Measurements from ENCODE around the gene RNASE8. TPM values are rescaled to one million over a fixed set of nuclear protein-coding genes. Genes with fewer than 3 reads are reported as not detected.
A peak's percentile ranks its signal among the peaks of the same experiment; 100 is the strongest.
"Not testable (repeated sequence)": the region's sequence is repeated elsewhere in the genome, so short reads cannot be mapped to it uniquely, and the experiment has no call there.

RNASE8 gene
- total RNA-seq, 2 experiments from 2014 or later: not detected

- CTCF ChIA-PET: interaction anchor here (0.8 to 7.0 kb wide), 23 partner anchors 9 to 342 kb away, joined by 3 to 218 read pairs (median 5); partner anchors contain the start of genes NDRG2, SLC39A2 and TPPP2
- H3K27me3 Mint-ChIP-seq: peaks cover 3% of the 10 kb centered on the region
- TF ChIP-seq CTCF (IDR thresholded peaks at IDR 0.05): peak; percentile 50
- intact Hi-C loops (cut with micrococcal nuclease): loop anchor here (1.0 kb wide), 1 partner anchor 25 kb away; no protein-coding TSS in a partner anchor
- DNase-seq (peak; percentile 26), ATAC-seq (peak; percentile 86)
- H3K4me3 Mint-ChIP-seq: no peak overlapping the region
- peaks cover 4% of the 10 kb centered on the region for H3K4me1 Mint-ChIP-seq (ENCODE audit: low read depth)
- no peaks in the 10 kb centered on the region for H3K9me3 Mint-ChIP-seq
- no peaks in the 10 kb centered on the region for H3K36me3 Mint-ChIP-seq (ENCODE audit: low read depth)
- no peak overlapping the region for H3K27ac Mint-ChIP-seq
- POLR2A ChIA-PET: interaction anchor here (0.8 to 1.1 kb wide), 2 partner anchors 9 to 28 kb away, joined by 3 to 4 read pairs; no protein-coding TSS in a partner anchor
Measured at GRCh38 chr14:21039585-21040369, 17.8 kb upstream of the RNASE8 start.

GRCh38 chr14:21040370-21040925 is 17.2 kb upstream of the RNASE8 start:
- Mint-ChIP-seq H3K4me1 (ENCODE audit: low read depth) (peaks cover 4% of the 10 kb centered on the region), H3K36me3 (ENCODE audit: low read depth) (no peaks in the 10 kb centered on the region), H3K27me3 (peaks cover 5% of the 10 kb centered on the region), H3K4me3 (no peak overlapping the region), H3K27ac (no peak overlapping the region), H3K9me3 (no peaks in the 10 kb centered on the region)
- intact Hi-C loops (cut with micrococcal nuclease): loop anchor here (1.0 kb wide), 1 partner anchor 26 kb away; no protein-coding TSS in a partner anchor
- ATAC-seq (no peak), DNase-seq (no peak)
- ChIA-PET POLR2A (interaction anchor here (0.8 kb wide), 1 partner anchor 29 kb away, joined by 3 read pairs; no protein-coding TSS in a partner anchor), CTCF (interaction anchor here (0.8 to 7.0 kb wide), 23 partner anchors 10 to 342 kb away, joined by 3 to 218 read pairs (median 5); partner anchors contain the start of genes NDRG2, SLC39A2 and TPPP2)
- no peak for TF ChIP-seq CTCF (IDR thresholded peaks at IDR 0.05)

DNA sequence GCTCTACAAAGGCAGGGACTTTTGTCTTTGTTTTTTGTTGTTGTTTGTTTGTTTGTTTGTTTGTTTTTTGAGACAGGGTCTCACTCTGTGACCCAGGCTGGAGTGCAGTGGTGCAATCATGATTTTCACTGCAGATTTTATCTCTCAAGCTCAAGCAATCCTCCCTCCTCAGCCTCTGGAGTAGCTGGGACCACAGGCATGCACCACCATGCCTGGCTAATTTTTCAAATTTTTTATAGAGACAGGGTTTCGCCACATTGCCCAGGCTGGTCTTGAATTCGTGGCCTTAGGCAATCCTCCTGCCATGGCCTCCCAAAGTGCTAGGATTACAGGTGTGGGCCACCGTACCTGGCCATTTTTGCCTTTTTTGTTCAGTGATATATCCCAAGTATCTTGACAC is 16.7 kb upstream of the RNASE8 start:
- H3K27ac Mint-ChIP-seq; H3K9me3 Mint-ChIP-seq; DNase-seq; H3K4me3 Mint-ChIP-seq; H3K36me3 Mint-ChIP-seq (ENCODE audit: low read depth); H3K4me1 Mint-ChIP-seq (ENCODE audit: low read depth); POLR2A ChIA-PET; H3K27me3 Mint-ChIP-seq; ATAC-seq: not testable (repeated sequence)
- CTCF ChIA-PET: interaction anchor here (0.9 to 7.0 kb wide), 16 partner anchors 10 to 184 kb away, joined by 3 to 218 read pairs (median 8); partner anchors contain the start of genes NDRG2, SLC39A2 and TPPP2
- intact Hi-C loops (cut with micrococcal nuclease): loop anchor here (1.0 kb wide), 1 partner anchor 27 kb away; no protein-coding TSS in a partner anchor

GRCh38 chr14:21041676-21042433 is 15.8 kb upstream of the RNASE8 start, which contains the start of gene RNASE7:
TSS of gene RNASE7 (plus strand) at chr14:21042362. CDS start at chr14:21042993, 631 bp downstream.
- H3K27me3 Mint-ChIP-seq: peaks cover 5% of the 10 kb centered on the region
- intact Hi-C loops (cut with micrococcal nuclease): no loop called here
- DNase-seq (no peak), ATAC-seq (no peak)
- H3K36me3 Mint-ChIP-seq (ENCODE audit: low read depth): no peaks in the 10 kb centered on the region
- CTCF ChIA-PET: interaction anchor here (1.2 to 7.0 kb wide), 7 partner anchors 9 to 184 kb away, joined by 3 to 218 read pairs (median 4); no protein-coding TSS in a partner anchor
- no peak for TF ChIP-seq CTCF (IDR thresholded peaks at IDR 0.05)
- H3K4me1 Mint-ChIP-seq (ENCODE audit: low read depth): peaks cover 4% of the 10 kb centered on the region
- H3K27ac Mint-ChIP-seq: no peak within 1 kb of the TSS
- no peak within 1 kb of the TSS for H3K4me3 Mint-ChIP-seq
- POLR2A ChIA-PET: no interaction called here
- no peaks in the 10 kb centered on the region for H3K9me3 Mint-ChIP-seq

DNA sequence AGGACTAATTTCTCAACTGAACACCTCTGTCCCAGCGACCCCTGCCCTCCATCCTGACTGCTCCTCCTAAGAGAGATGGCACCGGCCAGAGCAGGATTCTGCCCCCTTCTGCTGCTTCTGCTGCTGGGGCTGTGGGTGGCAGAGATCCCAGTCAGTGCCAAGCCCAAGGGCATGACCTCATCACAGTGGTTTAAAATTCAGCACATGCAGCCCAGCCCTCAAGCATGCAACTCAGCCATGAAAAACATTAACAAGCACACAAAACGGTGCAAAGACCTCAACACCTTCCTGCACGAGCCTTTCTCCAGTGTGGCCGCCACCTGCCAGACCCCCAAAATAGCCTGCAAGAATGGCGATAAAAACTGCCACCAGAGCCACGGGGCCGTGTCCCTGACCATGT is 14.7 kb upstream of the RNASE8 start:
- no peak for TF ChIP-seq CTCF (IDR thresholded peaks at IDR 0.05)
- ATAC-seq: no peak
- H3K9me3 Mint-ChIP-seq: no peaks in the 10 kb centered on the region
- ChIA-PET POLR2A (no interaction called here), CTCF (interaction anchor here (0.9 to 7.0 kb wide), 6 partner anchors 10 to 72 kb away, joined by 3 to 218 read pairs (median 4); no protein-coding TSS in a partner anchor)
- H3K27me3 Mint-ChIP-seq: peaks cover 5% of the 10 kb centered on the region
- H3K27ac Mint-ChIP-seq: no peak overlapping the region
- H3K4me3 Mint-ChIP-seq: no peak overlapping the region
- intact Hi-C loops (cut with micrococcal nuclease): no loop called here
- peaks cover 4% of the 10 kb centered on the region for H3K4me1 Mint-ChIP-seq (ENCODE audit: low read depth)
- DNase-seq: no peak
- H3K36me3 Mint-ChIP-seq (ENCODE audit: low read depth): no peaks in the 10 kb centered on the region

All from activated CD8-positive, alpha-beta T cell treated with anti-CD3 and anti-CD28 coated beads for 36 hours (primary cell).